Measurements from ENCODE around the gene REXO1. TPM values are rescaled to one million over a fixed set of nuclear protein-coding genes. Genes with fewer than 3 reads are reported as not detected.

REXO1 gene
- total and polyA plus RNA-seq, 8 donors: 16.9 to 30.8 (median 24.4) TPM

GRCh38 chr19:1829958-1830357 is 18.3 kb downstream of the REXO1 start:
- no peak for ATAC-seq
- intact Hi-C loops (cut with DNase I): no loop called here
- H3K27ac ChIP-seq: no peak overlapping the region

GRCh38 chr19:1828279-1829238 is 19.7 kb downstream of the REXO1 start:
- intact Hi-C loops (cut with DNase I): no loop called here
- Histone ChIP-seq H3K9me3 (no peaks in the 10 kb centered on the region), H3K27me3 (no peaks in the 10 kb centered on the region), H3K4me1 (peaks cover 4 to 5% of the 10 kb centered on the region in 2 donors), H3K27ac (no peak overlapping the region), H3K4me3 (no peak overlapping the region), H3K36me3 (peaks cover 0 to 82% of the 10 kb centered on the region in 2 donors)
- ATAC-seq (no peak), DNase-seq (no peak)
- no peak for TF ChIP-seq CTCF (IDR thresholded peaks at IDR 0.05)

More at GRCh38 chr19:1829958-1830357, 18.3 kb downstream of the REXO1 start:
- Histone ChIP-seq H3K27me3 (no peaks in the 10 kb centered on the region), H3K9me3 (no peaks in the 10 kb centered on the region), H3K36me3 (peaks cover 0 to 73% of the 10 kb centered on the region in 2 donors), H3K4me1 (peaks cover 6 to 17% of the 10 kb centered on the region in 2 donors), H3K4me3 (no peak overlapping the region)
- no peak for TF ChIP-seq CTCF (IDR thresholded peaks at IDR 0.05)
- DNase-seq: no peak

- no peak for TF ChIP-seq CTCF (IDR thresholded peaks at IDR 0.05)
- Histone ChIP-seq H3K27ac (no peak overlapping the region), H3K4me3 (no peak overlapping the region), H3K36me3 (peaks cover 0 to 89% of the 10 kb centered on the region in 2 donors), H3K4me1 (peaks cover 0 to 4% of the 10 kb centered on the region in 2 donors), H3K27me3 (no peaks in the 10 kb centered on the region), H3K9me3 (no peaks in the 10 kb centered on the region)
- no peak for ATAC-seq
- intact Hi-C loops (cut with DNase I): no loop called here
- DNase-seq: no peak
Observed at GRCh38 chr19:1827566-1828278, 20.6 kb downstream of the REXO1 start.

GRCh38 chr19:1826557-1827521 is 21.4 kb downstream of the REXO1 start:
- DNase-seq (no peak), ATAC-seq (peak; percentile 4)
- H3K27ac ChIP-seq: no peak overlapping the region
- intact Hi-C loops (cut with DNase I): no loop called here
- H3K36me3 ChIP-seq: peaks cover 0 to 89% of the 10 kb centered on the region in 2 donors
- no peaks in the 10 kb centered on the region for H3K27me3 ChIP-seq
- H3K4me1 ChIP-seq: peaks cover 0 to 4% of the 10 kb centered on the region in 2 donors
- no peak for TF ChIP-seq CTCF (IDR thresholded peaks at IDR 0.05)
- H3K9me3 ChIP-seq: no peaks in the 10 kb centered on the region
- no peak overlapping the region for H3K4me3 ChIP-seq

All from left lung (tissue), 10 donors.